Heart left ventricle (tissue), 16 donors: ENCODE results near the gene SALL3. TPM values are rescaled to one million over a fixed set of nuclear protein-coding genes. Genes with fewer than 3 reads are reported as not detected.
A peak's percentile ranks its signal among the peaks of the same experiment; 100 is the strongest.

Source experiments
- ATAC-seq, 4 donors: fragments of 200-7000 bp; cut with Tn5 transposase; one replicate each; pipeline ENCODE4 v1.9.1; 2020 to 2022; ENCODE audit warnings: moderate library complexity in 4 of 4, mild to moderate bottlenecking in 3 of 4, moderate number of reproducible peaks in 1 of 4
- DNase-seq, 5 donors: peaks; one replicate each; pipeline ENCODE4 v3.0.0-alpha.2; 2020
- H3K27ac ChIP-seq, 12 donors: fragments of 200-600 bp; sonication (generic) in 4 of 12; one replicate each; pipeline versions ENCODE4 v1.5.0 to v1.8.0; 2016 to 2022; ENCODE audit warnings: mild to moderate bottlenecking in 2 of 12
- H3K27me3 ChIP-seq, 9 donors: fragments of 200-600 bp; sonication (generic) in 2 of 9; one replicate each; pipeline versions ENCODE4 v1.5.1 to v1.8.0; 2016 to 2022; ENCODE audit warnings: mild to moderate bottlenecking in 3 of 9
- H3K36me3 ChIP-seq, 9 donors: fragments of 200-600 bp; sonication (generic) in 2 of 9; one replicate each; pipeline versions ENCODE4 v1.5.0 to v1.8.0; 2018 to 2022; ENCODE audit warnings: mild to moderate bottlenecking in 2 of 9
- H3K4me1 ChIP-seq, 12 donors: fragments of 200-600 bp; sonication (generic) in 4 of 12; one replicate each; pipeline versions ENCODE4 v1.5.0 to v1.8.0; 2016 to 2022; ENCODE audit warnings: mild to moderate bottlenecking in 3 of 12
- H3K4me3 ChIP-seq, 12 donors: fragments of 200-600 bp; sonication (generic) in 4 of 12; one replicate each; pipeline versions ENCODE4 v1.5.0 to v1.8.0; 2017 to 2022; ENCODE audit warnings: mild to moderate bottlenecking in 9 of 12, moderate library complexity in 4 of 12
- H3K9me3 ChIP-seq, 12 donors: fragments of 200-600 bp; sonication (generic) in 4 of 12; one replicate each; pipeline versions ENCODE4 v1.5.0 to v1.8.0; 2016 to 2022; ENCODE audit warnings: mild to moderate bottlenecking in 1 of 12
- CTCF ChIP-seq, 12 donors: fragments of 200-600 bp; sonication (generic) in 4 of 12; IDR thresholded peaks; one replicate each; pipeline versions ENCODE4 v1.5.0 to v1.8.0; 2018 to 2022; ENCODE audit warnings: antibody characterized with exemption in 12 of 12, mild to moderate bottlenecking in 5 of 12
- POLR2A ChIP-seq, 2 donors: fragments of 450-650 bp; IDR thresholded peaks; one replicate each; pipeline ENCODE4 v1.6.1; 2017; ENCODE audit warnings: antibody characterized with exemption in 2 of 2, mild to moderate bottlenecking in 2 of 2, moderate library complexity in 2 of 2
- WGBS, 4 donors: extraction: QIAGEN DNeasy Blood & Tissue Kit in 2 of 4; methylation state at CpG; one replicate each; pipeline versions ENCODE4 v1.1.5 to v1.1.7; 2013 to 2018; 5-methylcytosine and 5-hydroxymethylcytosine counted together
- intact Hi-C, 10 donors: fragments of 100-400 bp; cut with DNase I; formaldehyde crosslinking; loops; one replicate each; pipeline versions ENCODE4 v1.11.1 to v1.14.2; 2022
- polyA plus RNA-seq, 2 donors: library from polyadenylated mRNA; stranded (reverse); fragments of 200-250 nt; gene quantifications; one replicate each; pipeline ENCODE4 v1.2.3, GENCODE V29; 2013
- total RNA-seq, 9 donors: library from RNA; depleted of rRNA in 2 of 9; stranded (reverse); fragments of >200 nt in 2 of 9; fragmentation: NEBNext Ultra II Directional in 3 of 9; extraction: Animal tissue kit (Norgen Biotek cat#: 25700) in 3 of 9; gene quantifications; one replicate each; pipeline versions ENCODE4 v1.1.0 to v1.2.4, GENCODE V29; 2016 to 2023
- donor health status: ischemic (EF 13 %, LVEDD 7.1; RV severe dilation, severe dysfunction).
- donor health status: healthy with polysubstance abuse.
- donor health status: DM: no; HTN: yes; CAD: no.
- donor health status: DM: no; HTN: no; CAD: no.
- donor health status: ischemic (EF 25% LVEDD 6.9; RV normal size, moderate dysfunction).
- donor health status: ischemic (EF 25% LVEDD 5.7; RV mildly dilated, moderate dysfunction).
- donor health status: healthy.
- donor health status: DM: yes; HTN: yes; CAD: no.
- donor health status: ischemic (EF 35%, LVEDD 5.7; RV mildly dilated, moderate dysfunction).
- donor health status: nonischemic (EF 11% LVEDD 7.7; RV severe dilation, severe dysfunction).
- donor health status: DM: yes; HTN: yes; CAD: no.
- donor health status: PGD.
- donor health status: ischemic (EF 29% LVEDD 5.4; RV normal size, mild dysfunction).
- donor health status: nonischemic (EF 23%, LVEDD 6.1; RV moderate dilation, normal function).

Gene SALL3
- total and polyA plus RNA-seq, 11 donors: 0.04 to 0.17 (median 0.06) TPM; not detected in 3

- Histone ChIP-seq H3K4me1 (peaks cover 0 to 30% (median 7%) of the 10 kb centered on the region in 12 donors), H3K27me3 (peaks cover 70 to 95% (median 81%) of the 10 kb centered on the region in 9 donors), H3K4me3 (peak overlapping the region in 7 of 12 donors; percentile 2 to 26 (median 10)), H3K36me3 (no peaks in the 10 kb centered on the region), H3K27ac (no peak overlapping the region), H3K9me3 (no peaks in the 10 kb centered on the region)
- intact Hi-C loops: no loop called here
- WGBS, 4 donors: 0 to 2% (median 1%) methylated on average over 8 to 77 of the region's 77 CpGs
- DNase-seq: no peak
- TF ChIP-seq CTCF (IDR thresholded peaks at IDR 0.05): no peak
- no peak for TF ChIP-seq POLR2A (IDR thresholded peaks at IDR 0.05)
- ATAC-seq: no peak
Measured at GRCh38 chr18:78974115-78974761, 5.4 kb upstream of the SALL3 start.

GRCh38 chr18:78975292-78975691 is 4.3 kb upstream of the SALL3 start:
- no peaks in the 10 kb centered on the region for H3K9me3 ChIP-seq
- H3K36me3 ChIP-seq: no peaks in the 10 kb centered on the region
- peaks cover 0 to 33% (median 7%) of the 10 kb centered on the region in 12 donors for H3K4me1 ChIP-seq
- WGBS, 4 donors: 6 to 11% (median 7%) methylated on average over 10 of the region's 10 CpGs
- peaks cover 73 to 92% (median 84%) of the 10 kb centered on the region in 9 donors for H3K27me3 ChIP-seq
- DNase-seq: no peak
- intact Hi-C loops: no loop called here
- TF ChIP-seq CTCF (IDR thresholded peaks at IDR 0.05) (no peak), POLR2A (IDR thresholded peaks at IDR 0.05) (no peak)
- H3K27ac ChIP-seq: no peak overlapping the region
- ATAC-seq: no peak
- H3K4me3 ChIP-seq: no peak overlapping the region

- ATAC-seq (no peak), DNase-seq (no peak)
- no peak overlapping the region for H3K4me3 ChIP-seq
- intact Hi-C loops: no loop called here
- H3K9me3 ChIP-seq: no peaks in the 10 kb centered on the region
- H3K4me1 ChIP-seq: peaks cover 2 to 38% (median 10%) of the 10 kb centered on the region in 12 donors
- H3K27ac ChIP-seq: no peak overlapping the region
- no peaks in the 10 kb centered on the region for H3K36me3 ChIP-seq
- peaks cover 74 to 96% (median 87%) of the 10 kb centered on the region in 9 donors for H3K27me3 ChIP-seq
- TF ChIP-seq CTCF (IDR thresholded peaks at IDR 0.05) (no peak), POLR2A (IDR thresholded peaks at IDR 0.05) (no peak)
- 15 to 21% (median 16%) methylated on average over 4 of the region's 4 CpGs for WGBS, 4 donors
Measured at GRCh38 chr18:78975699-78976335, 3.8 kb upstream of the SALL3 start.

- H3K9me3 ChIP-seq: no peaks in the 10 kb centered on the region
- peaks cover 3 to 43% (median 11%) of the 10 kb centered on the region in 12 donors for H3K4me1 ChIP-seq
- WGBS, 4 donors: 6 to 11% (median 7%) methylated on average over 32 to 51 of the region's 51 CpGs
- ATAC-seq (no peak), DNase-seq (no peak)
- intact Hi-C loops: no loop called here
- H3K27me3 ChIP-seq: peaks cover 76 to 96% (median 87%) of the 10 kb centered on the region in 9 donors
- H3K4me3 ChIP-seq: no peak overlapping the region
- no peak for TF ChIP-seq CTCF (IDR thresholded peaks at IDR 0.05)
- TF ChIP-seq POLR2A (IDR thresholded peaks at IDR 0.05): no peak
- no peak overlapping the region for H3K27ac ChIP-seq
- H3K36me3 ChIP-seq: no peaks in the 10 kb centered on the region
Measured at GRCh38 chr18:78976765-78977636, 2.6 kb upstream of the SALL3 start.
